Measurements from ENCODE around the gene SGK1.

Gene SGK1

DNA sequence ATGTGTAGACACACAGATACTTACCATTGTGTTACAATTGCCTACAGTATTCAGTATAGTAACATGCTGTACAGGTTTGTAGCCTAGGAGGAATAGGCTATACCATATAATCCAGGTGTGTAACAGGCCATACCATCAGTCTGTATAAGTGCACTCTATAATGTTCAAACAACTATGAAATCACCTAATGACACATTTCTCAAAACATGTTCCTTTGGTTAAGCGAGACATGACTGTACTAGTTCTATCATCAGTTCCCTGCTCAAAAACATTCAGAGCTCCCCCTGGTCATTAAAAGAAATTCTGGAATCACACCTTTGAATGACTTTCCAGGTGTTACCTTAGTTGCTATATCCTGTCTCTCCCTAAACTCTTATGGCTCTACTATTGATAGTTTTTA is 195.1 kb downstream of the SGK1 start:
- no peak for DNase-seq (ENCODE audit: low spot score)

DNA sequence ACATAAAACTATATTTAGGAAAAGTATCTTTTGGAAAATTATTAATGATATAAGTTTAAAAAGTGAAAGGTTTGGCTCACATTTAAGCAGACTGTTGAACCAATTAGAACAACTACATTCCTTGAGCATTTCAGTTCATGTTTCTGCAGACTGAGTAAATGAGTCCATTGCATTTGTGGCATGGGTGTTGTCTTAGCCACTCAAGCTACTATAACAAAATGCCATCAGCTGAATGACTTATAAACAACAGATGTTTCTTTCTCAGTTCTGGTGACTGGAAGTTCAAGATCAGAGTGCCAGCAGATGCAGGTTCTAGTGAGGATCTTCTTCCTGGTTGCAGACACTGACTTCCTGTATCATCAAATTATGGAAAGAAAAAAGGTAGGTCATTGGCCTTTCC is 198.4 kb downstream of the SGK1 start:
- DNase-seq (ENCODE audit: low spot score) = no peak

All from hematopoietic multipotent progenitor cell treated with erythropoietin and hydrocortisone succinate and interleukin-3 and kit ligand, for 15 days (in vitro differentiated cells).